ENCODE data around the gene DAAM1.

DNA sequence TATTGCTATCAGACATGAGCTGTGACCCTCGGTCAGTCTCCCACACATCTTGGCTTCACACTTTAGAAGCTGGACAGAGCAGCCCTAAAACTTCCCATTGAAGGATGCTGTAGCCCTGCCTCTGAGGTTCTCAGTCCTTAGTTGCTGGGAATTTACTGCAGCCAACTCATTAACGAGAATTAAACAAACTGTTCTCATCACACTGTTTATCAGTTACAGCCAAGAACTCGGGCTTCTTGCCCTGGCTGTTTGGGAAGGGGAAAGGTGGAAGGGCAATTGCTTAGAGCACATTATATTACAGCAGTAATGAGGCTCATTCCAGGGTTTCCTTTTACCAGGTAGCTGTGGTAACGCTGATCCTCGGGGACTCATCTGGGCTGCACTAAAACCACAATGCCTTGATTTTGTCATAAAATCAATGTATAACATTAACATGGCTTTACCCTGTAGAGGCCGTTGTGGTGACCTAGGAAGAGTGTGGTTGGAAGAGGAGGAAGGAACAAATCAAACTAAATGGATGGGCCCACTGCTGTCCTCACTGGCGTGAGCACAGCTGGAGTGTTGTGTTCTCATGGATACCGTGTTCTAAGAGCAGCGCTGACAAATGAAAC lies 189.6 kb downstream of the DAAM1 start:
- TF ChIP-seq CSRNP3 (CRISPR knock-in tag; IDR thresholded peaks at IDR 0.05) (no peak), PATZ1 (CRISPR knock-in tag; IDR thresholded peaks at IDR 0.05; ENCODE audit: borderline replicate concordance) (no peak), ARNTL (CRISPR knock-in tag; IDR thresholded peaks at IDR 0.05; ENCODE audit: borderline replicate concordance, low read depth) (no peak), RARB (CRISPR knock-in tag; IDR thresholded peaks at IDR 0.05) (no peak), ZFP30 (CRISPR knock-in tag; IDR thresholded peaks at IDR 0.05) (no peak)

Data from SK-N-SH treated with all-trans-retinoic acid at 6 μM for 48 hours (cell line).